Adipose tissue (tissue), 3 donors: Measurements from ENCODE around the gene LPP. TPM values are rescaled to one million over a fixed set of nuclear protein-coding genes. Genes with fewer than 3 reads are reported as not detected.

Experiments
- H3K27ac ChIP-seq: one replicate; pipeline ENCODE4 v1.5.1; 2013; ENCODE audit warnings: low read depth, low read length
- WGBS, 3 donors: extraction: QIAGEN DNeasy Blood & Tissue Kit; methylation state at CpG; one replicate each; pipeline ENCODE4 v1.1.7; 2013; 5-methylcytosine and 5-hydroxymethylcytosine counted together
- polyA plus RNA-seq, 3 donors: library from polyadenylated mRNA; stranded (reverse); fragments of 200-250 nt; gene quantifications; one replicate each; pipeline ENCODE4 v1.2.3, GENCODE V29; 2013
- donor health status: healthy with polysubstance abuse.
- donor health status: Bipolar disorder and iron deficiency.
- donor health status: healthy.

The LPP gene
- polyA plus RNA-seq, 3 donors: 3.6 to 25.6 (median 11.3) TPM

DNA sequence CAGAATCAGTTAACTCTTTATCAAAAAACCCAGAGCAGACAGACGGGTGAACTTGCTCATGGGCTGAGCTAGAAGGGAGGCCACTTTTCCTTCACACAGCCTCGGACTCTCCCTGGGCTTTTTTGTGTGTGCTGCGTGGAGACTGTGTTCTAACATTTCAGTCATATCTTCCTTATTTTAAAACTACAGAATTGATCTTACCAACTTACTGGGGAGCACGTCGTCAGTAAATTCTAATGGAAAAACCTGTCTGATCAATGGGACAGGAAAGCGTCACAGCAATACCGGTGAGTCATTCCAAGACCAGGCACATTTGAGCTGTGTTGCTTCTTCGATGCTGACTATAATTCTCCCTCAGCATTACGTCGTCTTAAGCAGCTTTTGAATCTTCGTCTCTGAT lies 145.1 kb downstream of the LPP start:
- WGBS, 3 donors: 92 to 97% (median 93%) methylated on average over 11 of the region's 11 CpGs
- H3K27ac ChIP-seq: no peak overlapping the region

DNA sequence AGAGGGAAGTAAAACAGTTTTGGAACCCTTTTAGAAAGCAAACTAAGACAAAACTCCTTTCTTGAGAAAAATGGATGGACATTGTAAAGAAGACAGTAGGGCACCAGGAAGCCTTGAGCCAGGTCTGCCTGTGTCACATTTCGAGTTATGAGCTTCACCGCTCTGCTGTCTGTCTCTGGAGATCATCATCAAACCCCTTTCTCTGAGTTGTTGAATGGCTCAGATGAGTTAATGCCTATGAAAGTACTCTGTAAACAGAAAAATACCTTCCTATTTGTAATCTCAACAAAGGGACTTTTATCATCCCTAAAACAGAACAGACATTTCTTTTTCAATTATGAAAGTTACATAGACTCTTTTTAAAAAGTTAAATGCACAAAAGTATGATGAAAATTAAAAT lies 145.8 kb downstream of the LPP start:
- no peak overlapping the region for H3K27ac ChIP-seq
- WGBS, 3 donors: 97% methylated on average over 2 of the region's 2 CpGs

GRCh38 chr3:188301147-188301546 lies 147.2 kb downstream of the LPP start:
- WGBS, 3 donors: 92 to 100% (median 94%) methylated on average over 1 of the region's 1 CpG
- no peak overlapping the region for H3K27ac ChIP-seq

DNA sequence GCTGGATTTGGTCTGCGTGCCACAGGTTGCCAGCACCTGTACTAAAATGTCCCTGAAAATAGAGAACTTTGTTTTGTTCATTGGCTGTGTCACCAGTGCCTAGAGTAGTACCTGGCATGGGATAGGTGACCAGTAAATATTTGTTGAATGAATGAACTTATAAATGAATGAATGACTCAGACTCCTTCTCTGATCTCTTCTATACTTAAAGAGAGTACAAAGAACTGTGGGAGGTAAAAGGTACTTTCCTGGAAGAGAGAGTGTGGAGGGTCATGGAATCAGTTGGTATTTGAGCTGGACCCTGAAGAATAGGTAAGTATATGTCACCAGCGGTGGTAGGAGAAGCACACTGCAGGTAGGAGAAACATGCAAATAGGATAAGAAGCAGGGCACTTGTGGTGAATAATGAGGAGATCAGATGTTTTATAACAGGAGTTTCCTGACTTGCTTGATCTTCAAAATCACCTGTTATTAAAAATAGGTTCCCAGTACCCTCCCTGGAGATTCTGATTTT lies 149.4 kb downstream of the LPP start:
- 97 to 99% (median 98%) methylated on average over 2 of the region's 2 CpGs for WGBS, 3 donors
- H3K27ac ChIP-seq: no peak overlapping the region

GRCh38 chr3:188303823-188304222 lies 149.9 kb downstream of the LPP start:
- WGBS, 3 donors: 90 to 94% (median 93%) methylated on average over 3 of the region's 3 CpGs
- no peak overlapping the region for H3K27ac ChIP-seq

DNA sequence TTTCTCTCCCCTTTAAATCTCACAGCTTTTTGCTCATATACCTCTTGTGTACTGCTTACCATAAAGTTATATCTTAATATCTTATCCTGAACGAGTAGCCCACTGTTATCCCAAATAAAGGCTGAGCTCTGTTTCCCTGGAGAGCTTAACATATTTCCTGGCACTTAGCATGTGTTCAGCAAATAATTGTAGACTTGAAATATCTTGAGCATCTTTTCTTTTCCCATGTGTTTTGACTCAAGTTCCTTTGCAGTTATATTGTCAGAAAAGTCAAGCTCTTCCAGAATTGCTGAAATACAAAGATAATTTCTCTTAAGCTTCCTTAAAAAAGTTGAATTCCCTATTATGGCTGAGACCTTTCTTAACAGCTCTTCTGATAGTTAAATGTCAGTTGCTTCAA lies 150.5 kb downstream of the LPP start:
- WGBS, 3 donors: 14 to 43% (median 42%) methylated on average over 1 of the region's 1 CpG
- H3K27ac ChIP-seq: no peak overlapping the region

GRCh38 chr3:188305220-188305619 lies 151.3 kb downstream of the LPP start:
- H3K27ac ChIP-seq: no peak overlapping the region
- 60 to 99% (median 92%) methylated on average over 2 of the region's 2 CpGs for WGBS, 3 donors

GRCh38 chr3:188306435-188307005 lies 152.6 kb downstream of the LPP start:
- H3K27ac ChIP-seq: no peak overlapping the region
- WGBS, 3 donors: 63 to 73% (median 63%) methylated on average over 8 of the region's 8 CpGs

- no peak overlapping the region for H3K27ac ChIP-seq
- WGBS, 3 donors: 82 to 88% (median 83%) methylated on average over 6 of the region's 6 CpGs
These were observed 155.7 kb downstream of the LPP start for GRCh38 chr3:188309437-188310269.

GRCh38 chr3:188310270-188310710 lies 156.3 kb downstream of the LPP start:
- 93 to 100% (median 97%) methylated on average over 2 of the region's 2 CpGs for WGBS, 3 donors
- no peak overlapping the region for H3K27ac ChIP-seq

DNA sequence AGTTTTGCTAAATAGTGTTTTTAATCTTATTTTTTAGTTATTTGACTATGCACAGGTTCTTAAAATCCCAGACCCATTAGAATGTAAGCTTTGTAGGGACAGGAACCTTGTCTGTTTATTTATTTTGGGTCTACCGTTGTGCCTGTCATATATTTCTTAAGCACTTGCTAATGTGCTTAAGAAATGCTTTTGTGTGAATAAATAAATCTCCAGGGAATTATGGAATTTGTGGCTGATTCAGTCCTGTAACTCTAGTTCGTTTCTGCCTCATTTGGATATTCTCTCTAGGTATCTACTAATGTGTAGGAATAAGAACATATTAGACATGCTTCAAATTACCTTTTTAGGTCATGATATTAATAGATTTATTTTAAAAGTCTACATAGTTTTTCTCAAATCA lies 161.6 kb downstream of the LPP start:
- 37 to 75% (median 60%) methylated on average over 2 of the region's 2 CpGs for WGBS, 3 donors
- no peak overlapping the region for H3K27ac ChIP-seq

DNA sequence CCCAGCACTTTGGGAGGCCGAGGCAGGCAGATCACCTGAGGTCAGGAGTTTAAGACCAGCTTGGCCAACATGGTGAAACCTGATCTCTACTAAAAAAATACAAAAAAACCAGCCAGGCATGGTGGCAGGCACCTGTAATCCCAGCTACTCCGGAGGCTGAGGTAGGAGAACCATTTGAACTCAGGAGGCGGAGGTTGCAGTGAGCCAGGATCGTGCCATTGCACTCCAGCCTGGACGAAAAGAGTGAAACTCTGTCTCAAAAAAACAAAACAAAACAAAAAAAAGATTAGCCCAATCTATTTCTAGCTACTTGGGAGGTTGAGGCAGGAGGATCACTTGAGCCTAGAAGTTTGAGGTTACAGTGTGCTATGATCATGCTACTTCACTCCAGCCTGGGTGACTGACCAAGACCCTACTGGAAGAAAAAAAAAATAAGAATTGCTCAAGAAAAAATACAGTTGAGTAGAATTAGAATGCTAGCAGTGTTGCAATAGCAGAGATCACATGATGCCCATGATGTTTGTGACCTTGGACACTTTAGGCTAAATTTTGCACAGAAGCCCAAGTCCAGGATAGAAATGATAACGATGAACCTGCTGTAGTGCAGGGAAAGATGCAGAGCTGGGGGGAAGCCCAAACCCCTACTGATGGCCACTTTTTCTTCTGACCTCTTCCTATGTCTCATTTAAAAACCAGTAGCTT lies 162.2 kb downstream of the LPP start:
- 87 to 92% (median 89%) methylated on average over 6 of the region's 6 CpGs for WGBS, 3 donors

GRCh38 chr3:188316723-188317070 lies 162.7 kb downstream of the LPP start:
- 78 to 93% (median 86%) methylated on average over 3 of the region's 3 CpGs for WGBS, 3 donors
- no peak overlapping the region for H3K27ac ChIP-seq

More for the DNA sequence above, 162.2 kb downstream of the LPP start:
- no peak overlapping the region for H3K27ac ChIP-seq

DNA sequence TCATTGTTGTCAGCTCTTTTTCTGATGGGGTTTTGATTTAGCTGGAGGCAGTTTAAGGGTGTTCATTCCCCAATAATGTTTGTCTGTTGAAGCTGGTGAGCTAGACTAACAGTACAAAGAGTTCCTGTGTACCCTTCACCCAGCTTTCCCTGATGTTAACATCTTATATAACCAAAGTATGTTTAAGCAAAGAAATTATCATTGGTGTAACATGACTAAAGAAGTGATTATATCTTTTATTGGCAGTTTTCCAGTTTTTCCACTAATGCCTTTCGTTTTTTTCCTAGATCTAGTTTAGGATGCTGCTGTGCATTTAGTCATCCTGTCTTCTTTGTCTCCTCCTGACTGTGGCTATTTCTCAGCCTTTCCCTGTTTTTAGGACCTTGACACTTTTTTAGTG lies 165.6 kb downstream of the LPP start:
- WGBS, 3 donors: 24 to 61% (median 45%) methylated on average over 1 of the region's 1 CpG
- no peak overlapping the region for H3K27ac ChIP-seq

DNA sequence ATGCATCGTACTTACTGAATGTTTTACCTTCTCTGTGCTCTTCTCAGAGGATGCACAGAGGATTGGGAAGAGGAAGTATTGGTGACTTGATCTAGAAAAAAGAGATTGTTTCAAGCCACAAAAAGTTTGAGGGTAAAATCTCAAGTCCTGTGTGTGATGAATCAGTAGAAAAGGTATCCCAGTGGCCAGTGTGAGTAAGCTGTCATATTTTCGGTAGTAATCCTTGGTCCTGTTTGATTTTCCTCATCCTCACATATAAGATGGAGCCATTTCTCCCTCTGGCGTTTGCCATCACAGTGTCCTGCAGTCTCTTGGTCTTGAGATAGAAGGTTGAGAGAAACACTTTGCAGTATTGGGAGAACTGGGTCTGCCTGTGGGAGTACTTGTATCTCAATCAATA lies 166.8 kb downstream of the LPP start:
- no peak overlapping the region for H3K27ac ChIP-seq
- WGBS, 3 donors: 91 to 94% (median 94%) methylated on average over 3 of the region's 3 CpGs

DNA sequence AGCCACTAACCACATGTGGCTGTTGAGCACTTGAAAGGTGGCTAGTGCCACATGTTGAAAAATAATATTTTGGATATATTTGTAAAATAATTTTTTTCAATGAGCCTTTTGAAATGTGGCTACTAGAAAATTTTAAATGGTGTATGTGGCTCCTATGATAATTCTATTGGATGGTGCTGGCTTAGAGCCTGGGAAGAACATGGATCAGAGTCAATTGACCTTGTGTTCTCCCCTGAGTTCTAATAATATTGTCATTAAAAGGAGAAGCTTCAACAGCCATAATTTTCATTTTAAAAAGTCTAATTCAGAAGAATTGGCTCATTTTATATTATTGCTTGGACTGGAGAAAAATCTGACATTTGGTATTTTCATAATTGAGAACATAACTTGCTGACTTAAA lies 167.3 kb downstream of the LPP start:
- no peak overlapping the region for H3K27ac ChIP-seq

DNA sequence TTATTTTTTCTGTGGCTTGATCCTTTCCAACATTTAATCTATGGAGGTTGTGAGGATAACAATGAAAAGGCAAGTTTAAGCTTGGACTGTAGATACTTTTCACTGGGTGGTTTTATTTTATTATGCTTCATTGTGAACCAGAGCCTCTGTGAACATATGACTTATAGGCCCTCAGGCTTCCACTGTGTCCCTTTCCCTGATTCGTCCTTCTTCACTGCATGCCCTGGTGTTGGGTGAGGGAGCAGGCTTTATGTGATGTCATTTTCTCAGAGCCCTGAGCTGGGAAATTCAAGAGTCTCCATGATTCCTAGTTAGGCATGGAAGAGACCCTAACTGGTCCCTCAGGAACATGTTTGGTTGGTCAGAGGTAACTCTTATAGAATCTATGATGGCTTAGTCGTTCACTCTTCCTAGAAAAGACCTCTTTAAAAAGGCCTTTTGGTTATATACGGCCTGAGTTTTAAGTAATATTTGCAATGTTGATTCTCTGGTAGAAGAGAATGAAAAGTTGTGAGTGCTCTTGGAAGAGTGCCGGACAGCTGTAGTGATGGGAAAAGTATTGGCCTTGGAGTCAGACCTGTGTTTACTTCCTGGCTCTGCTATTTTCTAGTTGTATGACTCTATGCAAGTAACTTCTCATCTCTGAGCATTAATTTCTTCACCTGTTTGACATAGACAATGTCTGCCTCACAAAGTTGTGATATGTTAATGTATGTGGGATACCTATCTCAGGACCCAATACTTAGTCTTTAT lies 168.4 kb downstream of the LPP start:
- H3K27ac ChIP-seq: no peak overlapping the region
- 73 to 93% (median 93%) methylated on average over 4 of the region's 4 CpGs for WGBS, 3 donors

GRCh38 chr3:188323067-188323842 lies 169.3 kb downstream of the LPP start:
- H3K27ac ChIP-seq: no peak overlapping the region
- WGBS, 3 donors: 84 to 91% (median 90%) methylated on average over 6 of the region's 6 CpGs
